Left colon (tissue), 2 donors: ENCODE data around the gene MELTF. TPM values are rescaled to one million over a fixed set of nuclear protein-coding genes. Genes with fewer than 3 reads are reported as not detected.
A peak's percentile ranks its signal among the peaks of the same experiment; 100 is the strongest.

Source experiments
- ATAC-seq: fragments of 200-7000 bp; cut with Tn5 transposase; one replicate; pipeline ENCODE4 v1.9.1; 2020; ENCODE audit warnings: mild to moderate bottlenecking, moderate library complexity
- DNase-seq, 2 donors: peaks; one replicate each; pipeline ENCODE4 v3.0.0-alpha.2; 2020
- intact Hi-C, 2 donors: fragments of 100-400 bp; cut with DNase I in 1 of 2; cut with micrococcal nuclease in 1 of 2; formaldehyde crosslinking; loops; one replicate each; pipeline versions ENCODE4 v1.11.2 to v1.14.0; 2022; cut with DNase I, micrococcal nuclease
- total RNA-seq, 2 donors: library from RNA; stranded (reverse); fragmentation: NEBNext Ultra II Directional; extraction: Animal tissue kit (Norgen Biotek cat#: 25700); gene quantifications; one replicate each; pipeline ENCODE4 v1.2.1, GENCODE V29; 2021
- donor health status: DM: no; HTN: no; CAD: no.
- donor health status: DM: yes; HTN: yes; CAD: no.

MELTF gene
- total RNA-seq, 2 donors from 2014 or later: 14.4 to 32.1 TPM

DNA sequence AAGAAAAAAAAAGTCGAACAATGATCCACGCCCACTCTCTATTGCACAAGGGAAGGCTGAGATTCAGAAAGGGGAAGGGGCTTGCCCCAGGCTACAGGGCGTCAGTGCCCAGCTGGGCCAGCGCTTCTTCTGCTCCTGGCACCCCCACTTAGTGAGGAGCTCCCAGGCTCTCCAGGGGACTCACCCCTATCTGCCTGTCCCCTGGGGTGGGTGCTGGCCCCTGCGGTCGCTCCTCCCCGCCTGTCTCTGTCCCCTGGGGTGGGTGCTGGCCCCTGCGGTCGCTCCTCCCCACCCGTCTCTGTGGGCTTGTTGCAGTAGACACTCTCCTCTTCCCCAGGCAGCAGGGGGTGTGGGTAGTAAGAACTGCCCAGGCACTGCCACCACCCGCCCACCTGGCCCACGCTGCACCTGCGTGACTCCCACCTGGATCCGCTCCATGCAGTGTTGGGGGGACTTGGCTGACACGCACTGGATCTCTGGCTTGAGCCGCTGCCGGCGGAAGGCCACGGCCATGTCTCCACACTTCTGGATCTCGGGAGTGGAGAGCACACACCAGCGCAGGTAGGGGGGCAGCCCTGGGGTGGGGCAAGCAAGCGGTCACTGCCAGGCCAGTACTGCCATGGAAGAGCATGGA lies 14.6 kb downstream of the MELTF start:
- intact Hi-C loops: no loop called here
- no peak for ATAC-seq
- DNase-seq: no peak

DNA sequence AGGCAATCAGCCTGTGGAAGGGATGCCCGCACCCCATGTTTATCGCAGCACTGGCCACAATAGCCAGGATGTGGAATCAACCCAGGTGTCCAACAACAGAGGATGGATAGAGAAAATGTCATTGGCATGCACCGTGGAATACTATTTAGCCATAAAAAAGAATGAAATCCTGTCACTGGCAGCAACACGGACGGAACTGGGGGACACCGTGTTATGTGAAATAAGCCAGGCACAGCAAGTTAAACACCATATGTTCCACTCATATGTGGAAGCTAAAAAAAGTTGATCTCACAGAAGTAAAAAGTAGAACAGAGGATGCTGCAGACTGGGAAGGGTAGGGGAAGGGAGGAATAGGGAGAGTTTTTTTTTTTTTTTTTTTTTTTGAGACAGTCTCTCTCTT lies 15.6 kb downstream of the MELTF start:
- intact Hi-C loops: no loop called here
- no peak for ATAC-seq

DNA sequence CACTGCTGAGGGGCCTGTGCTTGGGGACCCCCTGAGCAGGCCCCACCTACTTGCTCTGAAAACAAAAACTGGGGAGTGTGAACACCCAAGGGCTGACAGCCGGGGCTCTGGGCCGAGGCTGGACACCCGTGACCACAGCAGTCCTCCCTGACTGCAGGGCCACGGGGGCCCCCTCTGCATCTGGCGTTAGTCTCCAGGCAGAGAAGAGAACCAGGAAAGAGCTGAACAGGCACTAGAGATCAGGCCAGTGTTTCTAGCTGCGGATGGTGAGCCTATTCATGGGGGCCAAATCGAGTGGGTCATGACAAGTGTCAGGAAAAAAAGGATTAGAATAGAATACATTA lies 17.1 kb downstream of the MELTF start:
- DNase-seq (no peak), ATAC-seq (no peak)
- intact Hi-C loops: no loop called here

More for the DNA sequence above, 15.6 kb downstream of the MELTF start:
- no peak for DNase-seq

GRCh38 chr3:197011780-197012539 lies 17.7 kb downstream of the MELTF start:
- intact Hi-C loops: no loop called here
- no peak for DNase-seq
- no peak for ATAC-seq

GRCh38 chr3:197010556-197011351 lies 18.9 kb downstream of the MELTF start:
- ATAC-seq (no peak), DNase-seq (no peak)
- intact Hi-C loops: no loop called here

DNA sequence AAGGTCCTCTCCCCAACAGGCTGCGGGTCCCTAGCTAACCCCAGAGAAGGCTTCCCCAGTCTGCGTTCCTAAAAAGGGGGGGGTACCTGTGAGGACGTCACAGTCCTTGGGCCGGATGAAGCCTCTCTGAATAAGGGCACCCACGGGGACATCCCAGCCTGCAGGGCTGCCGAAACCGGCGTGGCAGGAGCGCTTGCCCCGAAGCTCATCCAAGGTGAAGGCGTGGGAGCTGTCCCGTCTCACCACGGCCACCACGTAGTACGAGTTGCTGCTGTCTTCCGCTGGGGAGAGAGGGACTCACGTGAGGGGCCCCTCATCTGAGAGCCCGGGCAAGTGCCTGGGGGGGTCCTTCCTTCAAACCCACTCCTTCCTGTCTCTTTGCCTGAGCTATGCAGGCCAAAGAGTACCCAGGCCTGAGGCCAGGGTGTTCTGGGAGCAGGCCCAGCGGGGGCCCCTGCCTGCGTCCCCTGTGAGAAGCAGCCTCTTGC lies 20.0 kb downstream of the MELTF start:
- DNase-seq: no peak
- no peak for ATAC-seq
- intact Hi-C loops: loop anchor here in 1 of 2 donors (10.0 kb wide), 1 partner anchor 175 kb away; no protein-coding TSS in a partner anchor

DNA sequence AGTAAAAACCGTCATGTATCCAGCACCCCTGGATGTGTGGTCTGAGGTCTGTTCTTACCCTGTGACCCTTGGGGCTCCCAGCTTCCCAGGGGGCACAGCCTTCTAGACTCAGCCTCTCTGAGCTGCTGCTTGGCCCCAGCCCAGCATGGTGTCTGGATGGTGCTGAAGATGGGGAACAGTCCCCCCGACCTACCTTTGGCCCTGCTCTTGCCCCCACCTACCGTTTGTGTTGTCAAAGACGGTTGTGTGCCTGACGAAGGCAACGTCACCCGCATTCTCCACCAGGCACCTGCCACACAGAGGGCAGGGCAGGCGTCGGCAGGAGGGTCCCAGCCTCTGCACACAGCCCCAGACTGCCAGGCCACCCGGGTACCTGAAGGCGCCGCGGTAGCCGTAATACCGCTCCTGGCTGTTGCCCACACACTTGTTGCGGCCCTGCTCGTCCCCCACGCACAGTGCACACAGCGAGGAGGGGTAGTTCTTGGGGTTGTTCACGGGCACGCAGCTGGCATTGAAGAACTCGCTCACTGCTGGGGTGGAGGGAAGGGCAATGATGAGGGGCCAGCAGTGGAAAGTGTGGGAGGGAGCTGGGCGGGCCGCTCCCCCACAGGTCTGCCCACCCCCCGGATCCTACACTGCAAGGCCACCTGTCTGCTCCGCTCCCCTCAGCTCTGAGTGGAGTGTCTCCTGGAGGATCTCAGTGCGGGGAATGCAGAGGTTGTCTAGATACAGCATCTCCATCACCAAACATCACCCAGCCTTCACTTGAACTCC lies 21.0 kb downstream of the MELTF start:
- intact Hi-C loops: loop anchor here in 1 of 2 donors (10.0 kb wide), 1 partner anchor 176 kb away; no protein-coding TSS in a partner anchor
- no peak for ATAC-seq
- no peak for DNase-seq

DNA sequence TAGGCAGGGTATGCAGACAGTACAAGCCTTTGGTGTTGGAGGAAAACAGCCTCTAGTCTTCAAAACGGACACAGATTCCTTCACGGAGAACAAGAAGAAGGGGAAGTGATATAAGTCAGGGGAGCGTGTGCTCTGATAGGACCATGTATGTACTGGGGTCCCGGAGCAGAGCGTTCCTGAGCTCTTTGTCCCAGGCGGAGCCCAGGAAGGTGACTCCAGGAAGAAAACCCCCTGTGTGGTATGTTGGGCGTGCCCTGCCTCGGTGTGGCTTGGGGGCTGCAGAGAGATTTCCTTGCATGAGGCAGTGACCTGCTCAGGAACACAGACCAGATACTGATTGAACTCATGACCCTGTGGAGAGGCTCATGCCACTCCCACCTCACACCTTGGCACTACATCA lies 21.7 kb downstream of the MELTF start:
- ATAC-seq (no peak), DNase-seq (no peak)
- intact Hi-C loops: loop anchor here in 1 of 2 donors (10.0 kb wide), 1 partner anchor 177 kb away; no protein-coding TSS in a partner anchor

DNA sequence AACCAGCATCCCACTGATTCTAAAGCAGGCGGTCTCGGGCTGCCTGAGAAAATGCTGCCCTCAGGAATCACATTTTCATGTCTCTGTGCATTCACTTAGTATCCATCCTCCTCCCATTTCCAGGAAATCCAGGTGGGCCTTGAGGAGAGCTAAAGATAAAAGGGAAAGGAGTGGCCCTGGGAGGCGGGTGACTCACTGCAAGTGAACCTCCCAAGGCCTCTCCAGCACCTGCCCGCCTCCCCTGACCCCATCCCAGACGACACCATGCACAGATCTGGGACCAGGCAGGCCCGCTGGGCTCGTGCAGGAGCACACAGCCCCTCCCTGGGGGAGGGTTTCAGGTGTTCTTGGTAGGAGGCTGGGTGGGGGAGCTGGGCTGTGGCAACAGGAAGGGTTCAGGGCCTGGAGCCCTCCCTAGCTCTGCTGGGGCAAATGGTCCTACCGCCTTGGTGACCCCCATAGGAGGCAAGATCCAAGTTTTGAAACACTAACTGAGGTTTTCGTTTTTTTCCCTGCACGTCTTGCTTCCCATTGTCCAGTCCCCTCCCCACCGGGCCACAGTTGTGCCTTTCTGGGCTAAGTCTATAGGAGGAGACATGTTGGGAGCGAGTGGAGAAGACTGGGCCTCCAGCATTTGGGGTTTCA lies 22.2 kb downstream of the MELTF start:
- DNase-seq (no peak), ATAC-seq (no peak)
- intact Hi-C loops: loop anchor here in 1 of 2 donors (10.0 kb wide), 1 partner anchor 177 kb away; no protein-coding TSS in a partner anchor

DNA sequence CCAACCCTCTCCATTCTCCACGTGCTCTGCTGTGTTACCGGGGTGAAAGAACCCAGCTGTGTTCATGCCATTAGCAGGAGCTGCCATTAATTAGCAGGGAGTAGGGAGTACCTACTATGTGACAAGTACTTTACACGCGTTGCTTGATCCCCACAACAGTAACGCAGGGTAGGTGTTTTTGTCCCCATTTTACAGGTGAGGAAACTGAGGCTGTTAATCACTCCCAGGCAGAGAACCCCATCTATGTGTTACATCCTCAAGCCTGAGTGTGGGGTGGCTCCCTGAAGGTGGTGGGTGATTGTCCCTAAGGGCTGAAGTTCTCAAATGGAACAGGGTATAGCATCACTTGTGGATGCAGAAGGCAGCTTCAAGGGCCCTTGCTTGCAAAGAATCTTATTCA lies 22.8 kb downstream of the MELTF start:
- DNase-seq: no peak
- intact Hi-C loops: loop anchor here in 1 of 2 donors (10.0 kb wide), 1 partner anchor 178 kb away; no protein-coding TSS in a partner anchor
- no peak for ATAC-seq

GRCh38 chr3:197006446-197006845 lies 23.2 kb downstream of the MELTF start:
- intact Hi-C loops: loop anchor here in 1 of 2 donors (10.0 kb wide), 1 partner anchor 178 kb away; no protein-coding TSS in a partner anchor
- no peak for DNase-seq
- no peak for ATAC-seq

- intact Hi-C loops: loop anchor here in 1 of 2 donors (10.0 kb wide), 1 partner anchor 181 kb away; no protein-coding TSS in a partner anchor
- ATAC-seq (peak; percentile 60), DNase-seq (peak; percentile 43 to 65)
These were observed 25.9 kb downstream of the MELTF start for GRCh38 chr3:197003461-197004385.

GRCh38 chr3:197002701-197003454 lies 26.7 kb downstream of the MELTF start:
- ATAC-seq (peak; percentile 88), DNase-seq (peak; percentile 85 to 93)
- intact Hi-C loops: loop anchor here in 1 of 2 donors (10.0 kb wide), 1 partner anchor 182 kb away; no protein-coding TSS in a partner anchor

DNA sequence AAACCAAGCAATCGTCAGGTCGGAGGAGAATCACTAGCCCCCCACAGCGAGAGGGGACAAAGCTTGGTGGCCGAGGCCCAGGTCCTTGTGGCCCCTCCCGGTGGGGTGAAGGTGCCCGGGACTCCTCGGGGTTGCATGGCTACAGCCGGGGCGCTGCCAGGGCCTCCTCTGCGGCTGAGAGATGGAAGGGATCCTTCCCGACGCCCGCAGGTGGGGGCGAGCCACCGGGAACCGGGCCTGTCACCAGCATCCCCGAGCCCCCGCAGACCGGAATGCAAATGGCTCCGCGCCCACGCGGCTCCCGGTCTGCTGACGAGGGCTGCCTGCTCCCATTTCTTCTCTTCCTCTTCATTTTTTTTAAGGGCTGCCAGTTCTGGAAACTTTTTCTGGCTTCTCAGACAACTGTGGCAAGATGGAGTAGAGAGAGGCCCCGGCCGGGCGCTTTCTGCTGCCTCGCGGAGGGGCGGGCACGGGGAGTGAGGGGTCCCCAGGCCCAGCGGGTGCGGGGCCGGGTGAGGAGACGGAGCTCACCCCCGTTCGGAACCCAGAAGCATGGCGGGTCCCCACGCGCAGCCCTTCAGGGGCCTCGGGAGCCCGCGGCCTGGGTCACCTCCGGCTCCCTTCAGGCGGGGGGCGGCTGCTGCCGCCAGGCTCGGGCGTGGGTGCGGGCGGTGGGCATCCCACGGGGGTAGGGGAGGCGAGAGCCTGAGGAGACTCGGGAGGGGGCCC lies 27.5 kb downstream of the MELTF start:
- intact Hi-C loops: loop anchor here in 1 of 2 donors (10.0 kb wide), 1 partner anchor 183 kb away; no protein-coding TSS in a partner anchor
- DNase-seq: peak; percentile 25 to 26
- ATAC-seq: no peak
